GM18526 (cell line): ENCODE measurements around the gene PARP14.

Source experiments
- POLR2A ChIP-seq: IDR thresholded peaks from 3 replicates; pipeline ENCODE4 v1.6.1; 2011; ENCODE audit not compliant: insufficient read length; ENCODE audit errors: extremely low read depth

Gene PARP14

DNA sequence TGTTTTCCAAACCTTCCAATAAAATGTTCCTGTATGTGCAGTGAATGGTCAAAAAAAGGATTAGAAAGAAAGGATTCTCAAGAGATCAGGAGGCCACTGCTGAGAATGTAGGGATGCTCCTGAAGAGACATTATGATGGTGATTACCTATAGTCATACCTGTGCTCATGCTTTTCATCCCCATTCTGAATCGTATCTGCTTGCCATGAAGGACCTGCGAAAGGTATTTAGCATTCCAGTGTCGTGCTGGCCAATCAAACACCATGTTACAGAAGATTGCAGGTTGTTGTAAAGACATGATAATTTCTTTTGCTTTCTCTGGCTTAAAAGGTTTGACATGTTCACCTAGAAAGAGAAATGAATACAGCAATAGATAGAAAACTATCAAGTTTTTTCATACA, 96.9 kb downstream of the PARP14 start:
- TF ChIP-seq POLR2A, result no peak
